Smooth muscle cell (in vitro differentiated cells): ENCODE measurements around the gene EPHB3. TPM values are rescaled to one million over a fixed set of nuclear protein-coding genes. Genes with fewer than 3 reads are reported as not detected.

ENCODE experiments used
- DNase-seq: peaks from one replicate; lab custom pipeline; 2025; ENCODE audit not compliant: unreplicated experiment; lab: John Stamatoyannopoulos, UW
- H2AFZ ChIP-seq: fragments of 200-600 bp; sonication (generic); 2 replicates; pipeline ENCODE4 v1.6.0; 2016; ENCODE audit warnings: antibody characterized with exemption, low read depth, mild to moderate bottlenecking
- H3F3A ChIP-seq: fragments of 200-600 bp; sonication (generic); 2 replicates; pipeline ENCODE4 v1.6.0; 2017; ENCODE audit warnings: antibody characterized with exemption, low read depth
- H3K27ac ChIP-seq: fragments of 200-600 bp; sonication (generic); 2 replicates; pipeline ENCODE4 v1.5.1; 2016; ENCODE audit warnings: low read depth, mild to moderate bottlenecking
- H3K27me3 ChIP-seq: fragments of 200-600 bp; sonication (generic); 2 replicates; pipeline ENCODE4 v1.6.1; 2016; ENCODE audit warnings: low read depth, mild to moderate bottlenecking
- H3K36me3 ChIP-seq: fragments of 200-600 bp; sonication (generic); 2 replicates; pipeline ENCODE4 v1.5.1; 2016; ENCODE audit warnings: low read depth
- H3K4me1 ChIP-seq: fragments of 200-600 bp; sonication (generic); 2 replicates; pipeline ENCODE4 v1.5.1; 2016; ENCODE audit warnings: low read depth
- H3K4me2 ChIP-seq: fragments of 200-600 bp; sonication (generic); 2 replicates; pipeline ENCODE4 v1.6.0; 2016; ENCODE audit warnings: mild to moderate bottlenecking
- H3K4me3 ChIP-seq: fragments of 200-600 bp; sonication (generic); 2 replicates; pipeline ENCODE4 v1.5.1; 2016; ENCODE audit warnings: mild to moderate bottlenecking
- H3K79me2 ChIP-seq: fragments of 200-600 bp; sonication (generic); 2 replicates; pipeline ENCODE4 v1.6.0; 2016; ENCODE audit warnings: low read depth, mild to moderate bottlenecking
- H3K9ac ChIP-seq: fragments of 200-600 bp; sonication (generic); 2 replicates; pipeline ENCODE4 v1.6.0; 2016; ENCODE audit warnings: low read depth
- H3K9me3 ChIP-seq: fragments of 200-600 bp; sonication (generic); replicated peaks from 2 replicates; pipeline ENCODE4 v1.5.1; 2016; ENCODE audit warnings: low read depth
- H4K20me1 ChIP-seq: fragments of 200-600 bp; sonication (generic); 2 replicates; pipeline ENCODE4 v1.6.0; 2016; ENCODE audit warnings: low read depth
- CTCF ChIP-seq: fragments of 200-600 bp; sonication (generic); IDR thresholded peaks from 2 replicates; pipeline ENCODE4 v1.5.1; 2017; ENCODE audit warnings: borderline replicate concordance, mild to moderate bottlenecking, antibody characterized with exemption; ENCODE audit not compliant: insufficient read depth, poor library complexity, severe bottlenecking
- WGBS: methylation state at CpG from one replicate; pipeline ENCODE4 v1.1.7; 2016; ENCODE audit warnings: low lambda C conversion rate; 5-methylcytosine and 5-hydroxymethylcytosine counted together
- polyA plus RNA-seq: library from polyadenylated mRNA; unstranded; fragments of >200 nt; fragmentation: Nextera tagmentation; extraction: Ambion mirVana; gene quantifications from 2 replicates; pipeline ENCODE4 v1.2.1, GENCODE V29; 2016
- total RNA-seq: library from RNA; depleted of rRNA; stranded (reverse); fragments of >200 nt; gene quantifications from 2 replicates; pipeline ENCODE4 v1.2.3, GENCODE V29; 2014

The EPHB3 gene
- total and polyA plus RNA-seq, 2 experiments from 2014 or later, result 11.1 to 23.1 TPM

GRCh38 chr3:184539801-184540435, 21.7 kb upstream of the EPHB3 start:
- Histone ChIP-seq H3K27ac (no peak overlapping the region), H3K36me3 (no peaks in the 10 kb centered on the region), H3K9me3 (no peaks in the 10 kb centered on the region), H3K4me2 (no peak overlapping the region), H3K27me3 (peaks cover 21% of the 10 kb centered on the region), H4K20me1 (no peaks in the 10 kb centered on the region), H2AFZ (no peak overlapping the region), H3K9ac (no peak overlapping the region), H3K4me1 (peaks cover 6% of the 10 kb centered on the region), H3K79me2 (no peaks in the 10 kb centered on the region), H3F3A (no peaks in the 10 kb centered on the region), H3K4me3 (no peak overlapping the region)
- no peak for DNase-seq
- 75% methylated on average over 16 of the region's 16 CpGs for WGBS
- TF ChIP-seq CTCF, result no peak

- Histone ChIP-seq H3K79me2 (no peaks in the 10 kb centered on the region), H4K20me1 (no peaks in the 10 kb centered on the region), H3K27ac (no peak overlapping the region), H3K27me3 (peaks cover 21% of the 10 kb centered on the region), H3K9me3 (no peaks in the 10 kb centered on the region), H3K4me1 (peaks cover 6% of the 10 kb centered on the region), H2AFZ (no peak overlapping the region), H3K4me2 (no peak overlapping the region), H3K4me3 (no peak overlapping the region), H3K36me3 (no peaks in the 10 kb centered on the region), H3F3A (no peaks in the 10 kb centered on the region), H3K9ac (no peak overlapping the region)
- TF ChIP-seq CTCF, result peak; percentile 80
- DNase-seq, result no peak
- 53% methylated on average over 14 of the region's 14 CpGs for WGBS
Observed at GRCh38 chr3:184540777-184541681, 20.6 kb upstream of the EPHB3 start.

- no peak for DNase-seq
- Histone ChIP-seq H3K27ac (no peak overlapping the region), H2AFZ (no peak overlapping the region), H3K4me1 (peaks cover 6% of the 10 kb centered on the region), H4K20me1 (no peaks in the 10 kb centered on the region), H3K4me2 (no peak overlapping the region), H3K36me3 (no peaks in the 10 kb centered on the region), H3K9ac (no peak overlapping the region), H3F3A (no peaks in the 10 kb centered on the region), H3K4me3 (no peak overlapping the region), H3K79me2 (no peaks in the 10 kb centered on the region), H3K9me3 (no peaks in the 10 kb centered on the region), H3K27me3 (peaks cover 21% of the 10 kb centered on the region)
- 77% methylated on average over 16 of the region's 16 CpGs for WGBS
- no peak for TF ChIP-seq CTCF
Observed at GRCh38 chr3:184541886-184542562, 19.6 kb upstream of the EPHB3 start.
